ENCODE results near the gene TLR7.

- TF ChIP-seq CTCF (conservative IDR thresholded peaks at IDR 0.05; ENCODE audit: low read depth, low read length) (no peak), EZH2 (IDR thresholded peaks at IDR 0.05; ENCODE audit: borderline replicate concordance, low read depth, low read length, poor library complexity, severe bottlenecking) (no peak)
Measured at GRCh38 chrX:12865359-12865758, 1.5 kb upstream of the TLR7 start.
